NCI-H2171 treated with DMSO at 0.1 percent for 48 hours (cell line): ENCODE measurements around the gene ZDHHC3.

Experiments
- DNase-seq: peaks from one replicate; lab custom pipeline; 2025; lab: John Stamatoyannopoulos, UW

ZDHHC3 gene

GRCh38 chr3:44926921-44927320 lies 49.1 kb downstream of the ZDHHC3 start:
- no peak for DNase-seq

GRCh38 chr3:44926172-44926571 lies 49.8 kb downstream of the ZDHHC3 start:
- no peak for DNase-seq

GRCh38 chr3:44924457-44925084 lies 51.4 kb downstream of the ZDHHC3 start:
- DNase-seq = no peak

- no peak for DNase-seq
These were observed 52.1 kb downstream of the ZDHHC3 start for GRCh38 chr3:44923632-44924456.

- DNase-seq = no peak
These were observed 55.9 kb downstream of the ZDHHC3 start for GRCh38 chr3:44920081-44920480.

GRCh38 chr3:44918581-44918980 lies 57.4 kb downstream of the ZDHHC3 start:
- no peak for DNase-seq

GRCh38 chr3:44918087-44918486 lies 57.9 kb downstream of the ZDHHC3 start:
- DNase-seq = no peak

- no peak for DNase-seq
These were observed 60.1 kb downstream of the ZDHHC3 start for GRCh38 chr3:44915702-44916438.

- no peak for DNase-seq
These were observed 61.0 kb downstream of the ZDHHC3 start for GRCh38 chr3:44914936-44915335.

- DNase-seq = peak; percentile 48
These were observed 62.0 kb downstream of the ZDHHC3 start for GRCh38 chr3:44913868-44914468.

GRCh38 chr3:44910693-44911092 lies 65.3 kb downstream of the ZDHHC3 start:
- no peak for DNase-seq

GRCh38 chr3:44909063-44909462 lies 66.9 kb downstream of the ZDHHC3 start:
- DNase-seq = no peak

GRCh38 chr3:44907612-44908011 lies 68.4 kb downstream of the ZDHHC3 start:
- no peak for DNase-seq

- no peak for DNase-seq
These were observed 69.0 kb downstream of the ZDHHC3 start for GRCh38 chr3:44906997-44907396.

GRCh38 chr3:44905446-44906157 lies 70.4 kb downstream of the ZDHHC3 start:
- no peak for DNase-seq

GRCh38 chr3:44903751-44904150 lies 72.2 kb downstream of the ZDHHC3 start:
- no peak for DNase-seq

- no peak for DNase-seq
These were observed 72.7 kb downstream of the ZDHHC3 start for GRCh38 chr3:44903314-44903713.

- no peak for DNase-seq
These were observed 73.3 kb downstream of the ZDHHC3 start for GRCh38 chr3:44902628-44903027.

- DNase-seq = no peak
These were observed 76.1 kb downstream of the ZDHHC3 start for GRCh38 chr3:44899683-44900367.

- no peak for DNase-seq
These were observed 79.5 kb downstream of the ZDHHC3 start for GRCh38 chr3:44896440-44896839.

GRCh38 chr3:44894485-44894884 lies 81.5 kb downstream of the ZDHHC3 start:
- peak; percentile 22 for DNase-seq
